ENCODE results near the gene DPCD.

DNA sequence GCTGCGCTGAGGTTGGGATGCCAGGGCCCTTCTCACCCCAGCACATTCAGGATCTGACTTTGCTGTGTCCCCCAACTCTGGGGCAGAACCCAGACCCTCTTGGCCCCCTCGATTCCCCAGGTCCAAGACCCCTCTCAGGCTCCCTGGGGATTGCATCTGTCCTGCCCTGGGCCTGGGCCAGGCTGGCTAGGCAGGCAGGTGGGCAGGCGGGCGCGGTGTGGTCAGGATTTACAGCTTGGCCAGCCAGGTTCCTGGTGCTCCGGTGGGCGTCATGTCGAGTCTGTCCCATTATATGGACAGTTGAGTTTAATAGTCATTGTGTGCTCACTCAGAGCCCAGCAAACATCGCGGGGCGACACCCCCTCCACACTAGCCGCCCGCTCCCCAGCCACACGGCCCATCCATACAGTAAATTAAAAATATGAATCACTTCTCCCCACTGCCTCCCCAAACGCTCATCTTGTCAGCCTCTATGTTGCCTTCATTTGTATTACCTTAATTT is 23.6 kb upstream of the DPCD start:
- TF ChIP-seq, protein P1, sequence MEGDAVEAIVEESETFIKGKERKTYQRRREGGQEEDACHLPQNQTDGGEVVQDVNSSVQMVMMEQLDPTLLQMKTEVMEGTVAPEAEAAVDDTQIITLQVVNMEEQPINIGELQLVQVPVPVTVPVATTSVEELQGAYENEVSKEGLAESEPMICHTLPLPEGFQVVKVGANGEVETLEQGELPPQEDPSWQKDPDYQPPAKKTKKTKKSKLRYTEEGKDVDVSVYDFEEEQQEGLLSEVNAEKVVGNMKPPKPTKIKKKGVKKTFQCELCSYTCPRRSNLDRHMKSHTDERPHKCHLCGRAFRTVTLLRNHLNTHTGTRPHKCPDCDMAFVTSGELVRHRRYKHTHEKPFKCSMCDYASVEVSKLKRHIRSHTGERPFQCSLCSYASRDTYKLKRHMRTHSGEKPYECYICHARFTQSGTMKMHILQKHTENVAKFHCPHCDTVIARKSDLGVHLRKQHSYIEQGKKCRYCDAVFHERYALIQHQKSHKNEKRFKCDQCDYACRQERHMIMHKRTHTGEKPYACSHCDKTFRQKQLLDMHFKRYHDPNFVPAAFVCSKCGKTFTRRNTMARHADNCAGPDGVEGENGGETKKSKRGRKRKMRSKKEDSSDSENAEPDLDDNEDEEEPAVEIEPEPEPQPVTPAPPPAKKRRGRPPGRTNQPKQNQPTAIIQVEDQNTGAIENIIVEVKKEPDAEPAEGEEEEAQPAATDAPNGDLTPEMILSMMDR (conservative IDR thresholded peaks at IDR 0.05; ENCODE audit: low read length) = no peak
- no peak for TF ChIP-seq EZH2phosphoT487 (IDR thresholded peaks at IDR 0.05; ENCODE audit: borderline replicate concordance, low read depth, low read length)

All from OCI-LY7 (cell line).